ENCODE data around the gene MRPS18A.
"Not testable (repeated sequence)": the region's sequence is repeated elsewhere in the genome, so short reads cannot be mapped to it uniquely, and the experiment has no call there.

The MRPS18A gene

DNA sequence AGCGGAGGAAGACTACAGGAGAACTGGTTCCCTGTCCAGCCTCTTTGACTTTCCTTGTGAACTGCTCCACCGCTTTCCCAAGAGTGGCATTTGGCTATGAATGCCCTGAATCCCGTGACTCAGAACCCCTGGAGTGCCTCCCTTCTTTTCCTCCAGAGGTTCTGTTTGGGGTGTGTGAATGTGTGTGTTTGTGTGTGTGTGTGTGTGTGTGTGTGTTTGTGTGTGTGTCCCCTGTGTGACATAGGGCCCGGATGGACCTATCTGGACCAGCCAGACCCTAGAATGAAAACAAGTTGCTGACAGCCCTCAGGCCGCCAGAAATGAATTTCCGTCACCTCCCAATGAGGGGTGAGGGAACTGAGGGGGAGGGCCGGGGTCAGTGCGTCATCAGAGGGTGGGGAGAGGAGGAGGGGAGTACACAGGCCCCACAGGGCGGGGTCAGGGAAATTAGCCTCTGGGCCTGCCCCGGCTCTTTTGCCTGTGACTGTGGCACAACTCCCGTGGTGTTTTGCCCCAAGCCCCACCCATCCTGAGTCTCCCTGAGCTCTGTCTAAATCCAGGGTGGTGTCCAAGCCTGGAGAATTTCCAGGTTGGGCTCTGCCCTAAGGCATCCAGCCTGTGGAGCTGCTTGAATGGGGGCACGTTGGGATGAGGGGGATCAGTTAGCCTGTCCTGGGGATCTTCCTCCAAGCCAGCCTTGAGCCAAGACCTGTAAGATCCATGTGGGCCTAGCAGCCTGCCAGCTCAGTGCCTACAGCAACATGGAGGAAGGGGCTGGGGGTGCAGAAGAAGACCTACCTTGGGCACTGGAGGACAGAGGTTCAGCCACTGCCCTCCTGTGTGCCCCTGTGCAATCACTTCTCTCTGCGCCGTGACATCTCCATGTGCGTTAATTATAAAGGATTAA lies 15.2 kb upstream of the MRPS18A start:
- DNase-seq (ENCODE audit: low read depth, low spot score), result no peak
- no peak overlapping the region for H3K4me3 ChIP-seq (ENCODE audit: low read length)

DNA sequence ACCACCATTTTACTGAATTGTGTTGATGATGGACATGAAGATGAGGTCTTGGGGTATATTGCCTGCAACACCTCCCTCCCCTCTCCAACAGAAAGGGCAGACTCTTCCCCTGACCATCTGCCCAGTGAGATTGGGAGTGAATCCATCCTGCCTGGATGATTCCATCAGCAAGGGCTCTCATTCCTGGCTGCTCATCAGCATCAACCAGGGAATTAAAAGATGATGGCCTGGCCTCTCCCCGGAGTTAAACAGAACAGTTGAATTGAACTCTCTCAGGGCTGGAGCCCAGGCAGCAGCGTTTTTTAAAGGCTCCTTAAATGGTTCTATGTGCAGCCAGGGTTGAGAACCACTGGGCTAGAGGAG lies 14.6 kb upstream of the MRPS18A start:
- DNase-seq (ENCODE audit: low read depth, low spot score), result no peak
- no peak overlapping the region for H3K4me3 ChIP-seq (ENCODE audit: low read length)

DNA sequence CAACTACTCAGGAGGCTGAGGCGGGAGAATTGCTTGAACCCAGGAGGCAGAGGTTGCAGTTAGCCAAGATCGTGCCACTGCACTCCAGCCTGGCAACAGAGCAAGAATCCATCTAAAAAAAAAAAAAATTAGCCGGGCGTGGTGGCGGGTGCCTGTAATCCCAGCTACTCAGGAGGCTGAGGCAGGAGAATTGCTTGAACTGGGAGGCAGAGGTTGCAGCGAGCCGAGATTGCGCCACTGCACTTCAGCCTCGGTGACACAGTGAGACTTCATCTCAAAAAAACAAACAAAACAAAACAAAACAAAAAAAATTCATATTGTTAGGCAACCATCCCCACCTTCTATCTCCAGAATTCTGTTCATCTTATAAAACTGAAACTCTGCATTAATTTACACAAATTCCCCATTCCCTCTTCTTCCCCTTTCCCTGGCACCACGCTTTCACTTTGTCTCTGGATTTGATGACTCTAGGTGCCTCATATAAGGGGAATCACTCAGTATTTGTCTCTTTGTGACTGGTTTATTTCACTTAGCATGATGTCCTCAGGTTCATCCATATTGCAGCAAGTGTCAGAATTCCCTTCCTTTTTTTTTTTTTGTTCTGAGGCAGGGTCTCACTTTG lies 13.5 kb upstream of the MRPS18A start:
- not testable (repeated sequence) for DNase-seq (ENCODE audit: low read depth, low spot score); H3K4me3 ChIP-seq (ENCODE audit: low read length)

DNA sequence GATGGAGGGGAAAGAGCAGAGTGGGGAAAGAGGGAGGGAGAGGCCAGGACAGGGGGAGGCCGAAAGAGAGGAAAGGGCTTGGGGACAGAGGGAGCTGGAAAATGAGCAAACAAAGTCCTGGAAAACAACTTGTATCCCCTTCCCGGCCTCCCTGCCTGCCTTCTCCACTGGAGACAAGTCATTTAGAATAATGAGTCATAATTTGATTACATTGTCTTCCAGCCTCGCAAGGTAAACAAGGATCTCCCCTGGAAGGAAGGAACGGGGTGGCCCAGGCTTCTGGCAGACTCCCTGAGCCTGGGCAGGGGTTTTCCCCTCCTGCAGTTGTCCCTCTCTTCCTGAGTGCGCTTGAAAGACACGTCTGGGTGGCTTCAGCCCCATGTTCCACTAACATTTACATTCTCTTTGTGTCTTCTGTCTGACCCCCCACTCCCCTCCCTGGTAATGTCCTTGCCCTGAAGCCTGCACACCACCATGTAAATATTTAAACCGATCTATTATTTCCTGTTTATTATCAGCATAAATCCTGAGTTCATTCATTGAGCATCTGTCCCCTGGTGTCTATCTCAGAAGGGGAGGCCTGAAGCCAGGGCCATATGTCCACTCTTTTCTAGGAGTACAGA lies 12.1 kb upstream of the MRPS18A start:
- DNase-seq (ENCODE audit: low read depth, low spot score), result no peak
- no peak overlapping the region for H3K4me3 ChIP-seq (ENCODE audit: low read length)

GRCh38 chr6:43698584-43699349 lies 11.2 kb upstream of the MRPS18A start:
- no peak for DNase-seq (ENCODE audit: low read depth, low spot score)
- H3K4me3 ChIP-seq (ENCODE audit: low read length), result no peak overlapping the region

GRCh38 chr6:43697421-43697820 lies 9.8 kb upstream of the MRPS18A start:
- no peak overlapping the region for H3K4me3 ChIP-seq (ENCODE audit: low read length)
- DNase-seq (ENCODE audit: low read depth, low spot score), result no peak

GRCh38 chr6:43695967-43696291 lies 8.3 kb upstream of the MRPS18A start:
- no peak for DNase-seq (ENCODE audit: low read depth, low spot score)
- no peak overlapping the region for H3K4me3 ChIP-seq (ENCODE audit: low read length)

DNA sequence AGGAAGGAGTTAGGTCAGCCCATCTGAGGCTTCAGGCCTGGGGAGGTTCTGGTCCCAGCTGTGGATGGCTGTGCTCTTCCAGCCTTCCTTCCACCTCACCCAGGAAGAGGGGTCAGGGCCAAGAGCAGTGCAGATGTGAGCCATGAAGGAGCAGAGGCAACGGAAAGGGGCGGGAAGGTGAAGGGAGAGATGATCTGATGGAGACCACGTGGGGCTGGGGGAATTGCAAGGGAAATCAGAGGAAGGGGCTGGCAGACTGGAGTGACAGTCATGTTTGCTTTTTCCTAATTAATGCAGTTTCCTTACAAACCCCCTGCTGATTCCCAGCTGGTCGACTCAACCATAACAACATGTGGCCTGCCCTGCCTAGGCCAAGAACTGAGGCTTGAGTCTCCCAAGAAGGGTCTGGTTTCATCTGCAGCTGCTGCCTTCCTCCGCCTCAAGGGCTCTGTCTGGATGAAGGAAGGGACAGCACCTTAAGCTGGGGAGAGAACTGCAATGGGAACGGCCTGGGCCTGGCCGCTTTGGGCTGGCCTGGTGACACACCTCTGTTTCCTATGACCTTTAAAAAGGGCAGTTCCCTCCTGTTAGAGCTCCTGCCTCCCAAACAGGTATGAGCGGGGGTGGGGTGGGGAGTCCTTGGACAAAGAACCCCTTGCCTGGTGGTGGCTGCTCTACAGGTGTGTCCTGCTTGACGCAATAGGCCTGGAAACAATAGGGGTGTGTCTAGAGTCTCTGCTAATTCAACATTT lies 7.8 kb upstream of the MRPS18A start:
- no peak overlapping the region for H3K4me3 ChIP-seq (ENCODE audit: low read length)
- DNase-seq (ENCODE audit: low read depth, low spot score), result no peak

GRCh38 chr6:43689421-43689820 lies 1.8 kb upstream of the MRPS18A start:
- H3K4me3 ChIP-seq (ENCODE audit: low read length), result no peak overlapping the region

DNA sequence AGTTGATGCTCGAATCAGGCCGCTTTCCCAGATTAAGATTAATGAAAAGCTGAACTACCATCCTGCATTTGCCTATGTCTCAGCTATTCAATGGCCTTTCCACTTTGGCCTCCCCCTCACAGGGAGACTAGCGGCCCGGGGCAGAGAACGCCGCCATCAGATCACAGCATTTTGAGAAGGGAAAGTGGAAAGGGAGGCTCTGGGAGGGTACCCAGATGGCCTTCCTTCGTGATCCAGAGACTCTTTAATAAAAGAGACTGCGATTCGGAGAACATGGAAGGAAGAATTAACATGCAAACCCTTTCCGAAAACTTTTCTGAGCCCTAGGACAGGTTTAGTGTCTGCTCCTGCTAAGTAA lies 533 bp downstream of the MRPS18A start:
- DNase-seq (ENCODE audit: low read depth, low spot score), result no peak
- peak overlapping the region; percentile 97 for H3K4me3 ChIP-seq (ENCODE audit: low read length)

More at GRCh38 chr6:43689421-43689820, 1.8 kb upstream of the MRPS18A start:
- no peak for DNase-seq (ENCODE audit: low read depth, low spot score)

GRCh38 chr6:43683708-43684455 lies 3.7 kb downstream of the MRPS18A start:
- no peak for DNase-seq (ENCODE audit: low read depth, low spot score)

DNA sequence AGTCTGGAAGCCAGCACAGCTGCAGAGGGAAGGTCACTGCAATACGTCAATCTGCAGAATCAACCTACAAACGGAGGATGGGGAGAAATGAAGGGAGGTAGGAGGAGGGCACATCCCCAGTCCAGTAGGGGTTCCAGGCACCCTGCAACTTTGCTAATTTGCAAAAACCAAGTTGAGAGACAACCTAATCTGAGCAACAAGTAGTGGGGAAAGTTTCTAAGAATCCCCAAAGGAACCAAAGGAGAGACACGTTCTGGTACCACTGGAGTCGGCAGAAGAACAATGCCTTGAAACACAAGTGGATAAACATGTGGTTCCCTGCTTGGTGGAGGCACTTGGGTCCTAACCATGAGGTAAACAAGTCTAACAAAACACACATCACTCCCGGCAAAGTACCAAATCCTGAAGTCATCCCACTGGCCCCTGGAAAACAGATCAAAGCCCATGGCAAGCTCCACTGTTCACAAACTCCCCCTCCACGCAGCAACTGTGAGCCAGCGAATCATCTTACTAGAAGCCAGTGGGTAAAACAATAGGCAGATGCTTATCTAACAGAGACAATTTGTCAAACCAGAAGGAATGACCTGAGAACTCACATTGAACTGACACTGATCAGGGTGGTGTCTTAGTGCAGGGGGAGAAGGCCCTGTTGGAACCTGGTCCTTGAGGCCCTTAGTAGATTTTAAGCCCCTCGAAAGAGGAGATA lies 4.7 kb downstream of the MRPS18A start:
- H3K4me3 ChIP-seq (ENCODE audit: low read length), result no peak overlapping the region
- no peak for DNase-seq (ENCODE audit: low read depth, low spot score)

More at GRCh38 chr6:43683708-43684455, 3.7 kb downstream of the MRPS18A start:
- H3K4me3 ChIP-seq (ENCODE audit: low read length), result no peak overlapping the region

- no peak overlapping the region for H3K4me3 ChIP-seq (ENCODE audit: low read length)
- no peak for DNase-seq (ENCODE audit: low read depth, low spot score)
These were observed 6.3 kb downstream of the MRPS18A start for GRCh38 chr6:43681303-43681702.

DNA sequence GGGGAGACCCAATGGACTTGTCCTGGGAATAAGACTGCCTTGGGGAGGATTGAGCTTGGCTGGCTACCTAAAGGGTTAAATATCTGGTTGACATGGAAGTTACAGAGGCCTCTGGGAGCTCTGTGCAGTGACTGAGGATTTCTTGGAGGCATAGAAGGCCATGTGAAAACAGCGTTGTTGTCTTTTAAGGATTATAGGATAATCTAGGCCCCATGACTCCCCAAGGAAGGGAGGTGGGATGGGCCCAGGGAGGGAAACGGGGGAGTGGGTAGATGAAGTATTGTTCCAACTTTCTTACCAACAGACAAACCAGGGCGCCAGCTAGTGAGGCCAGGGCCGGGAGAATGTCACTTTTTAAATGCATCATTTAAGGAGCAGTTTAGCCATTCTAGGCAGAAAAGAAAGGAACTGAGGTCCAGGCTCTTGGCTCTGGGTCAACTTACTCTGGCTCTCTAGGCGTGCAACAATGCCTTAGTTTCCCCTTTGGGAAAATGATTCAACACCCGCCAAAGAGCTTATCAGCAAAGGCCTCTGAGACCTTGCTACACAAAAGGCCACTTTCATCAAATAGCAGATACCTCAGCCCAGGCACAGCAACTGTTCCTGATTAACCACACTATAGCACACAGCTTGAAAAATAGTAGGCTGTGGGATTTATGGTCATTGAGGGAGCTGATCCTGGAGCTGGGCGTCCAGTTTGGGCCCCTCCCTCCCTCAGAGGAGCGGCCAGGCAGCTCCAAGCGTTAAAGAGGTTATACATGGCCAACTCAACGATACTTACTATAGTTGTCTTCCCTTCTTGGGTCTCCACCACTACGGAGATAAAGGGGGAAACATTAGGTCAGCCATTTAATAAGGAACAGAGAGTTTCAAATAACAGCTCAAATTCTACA lies 7.0 kb downstream of the MRPS18A start:
- H3K4me3 ChIP-seq (ENCODE audit: low read length), result no peak overlapping the region
- DNase-seq (ENCODE audit: low read depth, low spot score), result no peak

- H3K4me3 ChIP-seq (ENCODE audit: low read length), result no peak overlapping the region
- no peak for DNase-seq (ENCODE audit: low read depth, low spot score)
These were observed 8.5 kb downstream of the MRPS18A start for GRCh38 chr6:43679057-43679456.

- no peak for DNase-seq (ENCODE audit: low read depth, low spot score)
- no peak overlapping the region for H3K4me3 ChIP-seq (ENCODE audit: low read length)
These were observed 9.2 kb downstream of the MRPS18A start for GRCh38 chr6:43678341-43678740.

DNA sequence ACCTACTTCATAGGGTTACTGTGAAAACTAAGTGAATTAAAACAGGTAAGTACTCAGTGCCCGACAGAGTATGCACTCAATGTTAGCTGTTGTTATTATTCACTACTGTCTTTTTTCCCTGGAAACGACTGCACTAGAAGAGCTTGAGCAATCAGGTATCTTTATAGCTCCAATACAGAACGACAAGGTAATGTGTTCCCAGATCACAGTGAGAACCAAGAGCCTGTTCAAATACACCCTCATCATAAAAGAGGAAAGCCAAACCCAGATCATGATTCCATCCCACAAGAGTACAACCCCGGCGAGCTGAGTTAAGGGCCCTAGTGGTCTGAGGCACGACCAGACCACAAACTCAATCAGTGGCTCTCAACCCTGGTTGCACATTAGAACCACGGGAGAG lies 9.8 kb downstream of the MRPS18A start:
- DNase-seq (ENCODE audit: low read depth, low spot score), result no peak
- H3K4me3 ChIP-seq (ENCODE audit: low read length), result no peak overlapping the region
